Activated CD4-positive, alpha-beta T cell treated with anti-CD3 and anti-CD28 coated beads for 36 hours (primary cell): Measurements from ENCODE around the gene DRP2. TPM values are rescaled to one million over a fixed set of nuclear protein-coding genes. Genes with fewer than 3 reads are reported as not detected.
"Not testable (repeated sequence)": the region's sequence is repeated elsewhere in the genome, so short reads cannot be mapped to it uniquely, and the experiment has no call there.

Source experiments
- ATAC-seq: fragments of 200-7000 bp; cut with Tn5 transposase; one replicate; pipeline ENCODE4 v1.10.0; 2021; ENCODE audit warnings: mild to moderate bottlenecking, moderate library complexity
- CTCF ChIA-PET: fragments of 350-600 bp; sonication (Branson Sonifier 250); formaldehyde crosslinking; loops from one replicate; lab custom pipeline; 2021; ENCODE audit warnings: antibody characterized with exemption; lab: Charles Lee
- POLR2A ChIA-PET: fragments of 350-600 bp; sonication (Branson Sonifier 250); formaldehyde crosslinking; loops from one replicate; lab custom pipeline; 2021; ENCODE audit warnings: antibody characterized with exemption, inconsistent platforms; lab: Charles Lee
- DNase-seq: peaks from one replicate; pipeline ENCODE4 v3.0.0-alpha.2; 2020
- H3K27ac Mint-ChIP-seq: one replicate; pipeline ENCODE4 v1.8.0; 2021; ENCODE audit warnings: mixed read lengths
- H3K27me3 Mint-ChIP-seq: one replicate; pipeline ENCODE4 v1.8.0; 2021; ENCODE audit warnings: mixed read lengths
- H3K36me3 Mint-ChIP-seq: one replicate; pipeline ENCODE4 v1.8.0; 2021; ENCODE audit warnings: low read depth, mixed read lengths
- H3K4me1 Mint-ChIP-seq: one replicate; pipeline ENCODE4 v1.8.0; 2021; ENCODE audit warnings: mixed read lengths
- H3K4me3 Mint-ChIP-seq: one replicate; pipeline ENCODE4 v1.8.0; 2021; ENCODE audit warnings: mild to moderate bottlenecking, moderate library complexity, mixed read lengths
- H3K9me3 Mint-ChIP-seq: one replicate; pipeline ENCODE4 v1.8.0; 2021; ENCODE audit warnings: low read depth, mixed read lengths
- intact Hi-C, 2 experiments: fragments of 100-400 bp; cut with DNase I in 1 of 2; cut with micrococcal nuclease in 1 of 2; formaldehyde crosslinking; loops; one replicate each; pipeline versions ENCODE4 v1.14.2 to v1.15.1; 2022 to 2024; cut with DNase I, micrococcal nuclease
- total RNA-seq, 2 experiments: library from RNA; stranded (reverse); gene quantifications; one replicate each; pipeline ENCODE4 v1.2.3, GENCODE V29; 2021

The DRP2 gene, protein sequence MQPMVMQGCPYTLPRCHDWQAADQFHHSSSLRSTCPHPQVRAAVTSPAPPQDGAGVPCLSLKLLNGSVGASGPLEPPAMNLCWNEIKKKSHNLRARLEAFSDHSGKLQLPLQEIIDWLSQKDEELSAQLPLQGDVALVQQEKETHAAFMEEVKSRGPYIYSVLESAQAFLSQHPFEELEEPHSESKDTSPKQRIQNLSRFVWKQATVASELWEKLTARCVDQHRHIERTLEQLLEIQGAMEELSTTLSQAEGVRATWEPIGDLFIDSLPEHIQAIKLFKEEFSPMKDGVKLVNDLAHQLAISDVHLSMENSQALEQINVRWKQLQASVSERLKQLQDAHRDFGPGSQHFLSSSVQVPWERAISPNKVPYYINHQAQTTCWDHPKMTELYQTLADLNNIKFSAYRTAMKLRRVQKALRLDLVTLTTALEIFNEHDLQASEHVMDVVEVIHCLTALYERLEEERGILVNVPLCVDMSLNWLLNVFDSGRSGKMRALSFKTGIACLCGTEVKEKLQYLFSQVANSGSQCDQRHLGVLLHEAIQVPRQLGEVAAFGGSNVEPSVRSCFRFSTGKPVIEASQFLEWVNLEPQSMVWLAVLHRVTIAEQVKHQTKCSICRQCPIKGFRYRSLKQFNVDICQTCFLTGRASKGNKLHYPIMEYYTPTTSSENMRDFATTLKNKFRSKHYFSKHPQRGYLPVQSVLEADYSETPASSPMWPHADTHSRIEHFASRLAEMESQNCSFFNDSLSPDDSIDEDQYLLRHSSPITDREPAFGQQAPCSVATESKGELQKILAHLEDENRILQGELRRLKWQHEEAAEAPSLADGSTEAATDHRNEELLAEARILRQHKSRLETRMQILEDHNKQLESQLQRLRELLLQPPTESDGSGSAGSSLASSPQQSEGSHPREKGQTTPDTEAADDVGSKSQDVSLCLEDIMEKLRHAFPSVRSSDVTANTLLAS
- total RNA-seq: under 1 TPM; 0.66 to 0.79 TPM

GRCh38 chrX:101219116-101219863, at the start of gene DRP2:
DRP2 (plus strand) TSS chrX:101219786; CDS start chrX:101231648, 11,862 bp downstream.
- intact Hi-C loops: no loop called here
- no peak for DNase-seq
- no peaks in the 10 kb centered on the region for H3K27me3 Mint-ChIP-seq
- CTCF ChIA-PET: no interaction called here
- H3K36me3 Mint-ChIP-seq: no peaks in the 10 kb centered on the region
- POLR2A ChIA-PET: no interaction called here
- no peaks in the 10 kb centered on the region for H3K9me3 Mint-ChIP-seq
- no peak within 1 kb of the TSS for H3K4me3 Mint-ChIP-seq
- H3K27ac Mint-ChIP-seq: no peak within 1 kb of the TSS
- ATAC-seq: no peak
- peaks cover 10% of the 10 kb centered on the region for H3K4me1 Mint-ChIP-seq

DNA sequence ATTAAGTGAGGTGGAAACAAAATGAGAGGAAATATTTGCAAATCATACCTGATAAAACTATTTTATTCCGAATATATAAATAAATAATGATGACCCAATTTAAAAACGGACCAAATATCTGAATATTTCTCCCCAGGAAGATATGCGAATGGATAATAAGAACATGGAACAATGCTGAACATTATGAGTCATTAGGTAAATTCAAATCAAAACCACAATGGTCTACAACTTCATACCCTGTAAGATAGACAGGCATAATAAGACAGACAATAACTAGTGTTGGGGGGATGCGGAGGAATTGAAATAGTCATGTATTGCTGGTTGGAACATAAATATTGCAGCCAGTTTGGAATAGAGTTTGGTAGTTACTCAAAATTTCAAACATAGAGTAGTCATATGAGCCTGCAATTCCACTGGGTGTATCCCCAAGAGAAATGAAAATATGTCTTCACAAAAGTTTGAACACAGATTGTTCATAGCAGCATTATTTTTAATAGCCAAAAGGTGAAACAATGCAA, 47.6 kb upstream of the DRP2 start:
- DNase-seq: no peak
- Mint-ChIP-seq H3K4me3 (no peak overlapping the region), H3K4me1 (peaks cover 2% of the 10 kb centered on the region), H3K27me3 (no peaks in the 10 kb centered on the region), H3K36me3 (no peaks in the 10 kb centered on the region), H3K27ac (no peak overlapping the region), H3K9me3 (no peaks in the 10 kb centered on the region)
- ATAC-seq: no peak
- ChIA-PET POLR2A (no interaction called here), CTCF (no interaction called here)
- intact Hi-C loops: no loop called here

- DNase-seq (no peak), ATAC-seq (no peak)
- Mint-ChIP-seq H3K9me3 (no peaks in the 10 kb centered on the region), H3K27me3 (no peaks in the 10 kb centered on the region), H3K4me3 (no peak overlapping the region), H3K36me3 (no peaks in the 10 kb centered on the region), H3K27ac (no peak overlapping the region), H3K4me1 (peaks cover 2% of the 10 kb centered on the region)
- intact Hi-C loops: no loop called here
- ChIA-PET CTCF (no interaction called here), POLR2A (no interaction called here)
These were observed 43.1 kb upstream of the DRP2 start for GRCh38 chrX:101176439-101176838.

GRCh38 chrX:101184876-101185275, 34.7 kb upstream of the DRP2 start:
- H3K27me3 Mint-ChIP-seq, ATAC-seq, H3K9me3 Mint-ChIP-seq, H3K36me3 Mint-ChIP-seq, POLR2A ChIA-PET, intact Hi-C loops, H3K4me3 Mint-ChIP-seq, H3K4me1 Mint-ChIP-seq, H3K27ac Mint-ChIP-seq, CTCF ChIA-PET, DNase-seq: not testable (repeated sequence)

DNA sequence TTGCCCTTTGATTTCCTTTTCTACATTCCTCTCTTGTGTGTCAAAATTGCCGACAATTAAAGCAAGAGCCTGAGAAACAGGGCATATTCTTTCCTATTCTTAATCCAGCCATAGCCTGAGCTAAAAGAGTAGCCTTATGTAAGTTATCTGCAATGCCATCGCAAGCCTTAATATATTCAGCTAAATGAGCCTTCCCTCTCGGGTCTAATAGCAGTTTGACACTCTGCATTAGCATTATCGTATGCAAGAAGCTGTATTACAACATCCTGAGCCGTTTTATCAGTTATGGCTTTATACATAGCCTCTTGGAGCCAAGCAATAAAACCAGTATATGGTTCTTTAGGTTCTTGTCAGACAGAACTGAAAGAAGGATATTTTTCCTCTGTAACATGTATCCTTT, 31.6 kb upstream of the DRP2 start:
- CTCF ChIA-PET: interaction anchor here (0.6 to 1.2 kb wide), 2 partner anchors 13 to 90 kb away, joined by 3 to 4 read pairs; partner anchors contain the start of gene CENPI
- H3K4me1 Mint-ChIP-seq, H3K4me3 Mint-ChIP-seq, ATAC-seq, DNase-seq, intact Hi-C loops, H3K27ac Mint-ChIP-seq, H3K36me3 Mint-ChIP-seq, H3K9me3 Mint-ChIP-seq, POLR2A ChIA-PET: not testable (repeated sequence)
- H3K27me3 Mint-ChIP-seq: peaks cover 11% of the 10 kb centered on the region

GRCh38 chrX:101190736-101191135, 28.9 kb upstream of the DRP2 start:
- ATAC-seq (no peak), DNase-seq (no peak)
- H3K27me3 Mint-ChIP-seq: peaks cover 11% of the 10 kb centered on the region
- no peak overlapping the region for H3K4me3 Mint-ChIP-seq
- peaks cover 5% of the 10 kb centered on the region for H3K4me1 Mint-ChIP-seq
- intact Hi-C loops: no loop called here
- no peaks in the 10 kb centered on the region for H3K9me3 Mint-ChIP-seq
- no peak overlapping the region for H3K27ac Mint-ChIP-seq
- H3K36me3 Mint-ChIP-seq: no peaks in the 10 kb centered on the region
- POLR2A ChIA-PET: no interaction called here
- CTCF ChIA-PET: interaction anchor here (0.7 kb wide), 1 partner anchor 12 kb away, joined by 3 read pairs; no protein-coding TSS in a partner anchor

- Mint-ChIP-seq H3K27me3 (peaks cover 11% of the 10 kb centered on the region), H3K36me3 (no peaks in the 10 kb centered on the region), H3K4me3 (no peak overlapping the region), H3K27ac (no peak overlapping the region), H3K9me3 (no peaks in the 10 kb centered on the region), H3K4me1 (peaks cover 5% of the 10 kb centered on the region)
- no peak for DNase-seq
- POLR2A ChIA-PET: no interaction called here
- intact Hi-C loops: no loop called here
- no peak for ATAC-seq
- CTCF ChIA-PET: interaction anchor here (0.7 kb wide), 1 partner anchor 13 kb away, joined by 3 read pairs; no protein-coding TSS in a partner anchor
These were observed 28.3 kb upstream of the DRP2 start for GRCh38 chrX:101191217-101191750.

DNA sequence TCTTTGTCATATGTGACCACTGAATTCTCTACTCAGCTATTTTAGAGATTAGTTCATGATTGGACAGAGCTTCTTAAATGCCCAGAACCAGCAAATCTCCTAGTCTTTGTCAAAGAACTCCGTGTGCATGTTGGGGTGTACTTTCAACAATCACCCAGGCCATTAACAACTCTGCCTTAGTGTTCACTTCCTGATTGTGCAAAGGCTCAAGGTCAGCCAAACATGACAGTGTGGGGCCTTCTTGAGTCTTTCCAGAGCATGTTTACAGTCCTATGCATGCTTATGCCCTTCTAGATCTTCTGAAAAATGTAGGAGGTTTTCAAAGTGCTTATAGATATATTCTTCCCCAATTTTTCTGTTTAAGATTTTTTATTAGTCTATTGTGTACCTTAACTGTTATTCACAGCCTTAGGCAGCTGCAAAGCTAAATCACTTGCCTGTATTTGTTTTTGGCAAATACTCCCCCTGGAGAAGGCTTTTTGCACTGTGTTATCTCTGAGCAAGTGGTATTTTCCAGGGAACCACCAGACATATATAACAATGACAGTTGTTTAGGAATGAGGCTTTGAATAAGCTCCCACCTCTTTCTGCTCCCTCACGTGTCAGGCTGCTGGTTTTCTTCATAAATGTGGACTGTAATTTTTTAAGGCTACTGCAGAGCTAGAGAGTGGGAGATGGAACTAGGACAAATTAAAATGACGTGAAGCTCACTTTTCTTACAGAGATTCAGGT, 24.0 kb upstream of the DRP2 start:
- intact Hi-C loops: no loop called here
- CTCF ChIA-PET: interaction anchor here (0.6 to 1.0 kb wide), 2 partner anchors 92 to 510 kb away, joined by 3 to 4 read pairs; no protein-coding TSS in a partner anchor
- Mint-ChIP-seq H3K27me3 (peaks cover 9% of the 10 kb centered on the region), H3K9me3 (no peaks in the 10 kb centered on the region), H3K27ac (no peak overlapping the region), H3K4me1 (no peaks in the 10 kb centered on the region), H3K4me3 (no peak overlapping the region), H3K36me3 (no peaks in the 10 kb centered on the region)
- POLR2A ChIA-PET: no interaction called here
- DNase-seq (no peak), ATAC-seq (no peak)

DNA sequence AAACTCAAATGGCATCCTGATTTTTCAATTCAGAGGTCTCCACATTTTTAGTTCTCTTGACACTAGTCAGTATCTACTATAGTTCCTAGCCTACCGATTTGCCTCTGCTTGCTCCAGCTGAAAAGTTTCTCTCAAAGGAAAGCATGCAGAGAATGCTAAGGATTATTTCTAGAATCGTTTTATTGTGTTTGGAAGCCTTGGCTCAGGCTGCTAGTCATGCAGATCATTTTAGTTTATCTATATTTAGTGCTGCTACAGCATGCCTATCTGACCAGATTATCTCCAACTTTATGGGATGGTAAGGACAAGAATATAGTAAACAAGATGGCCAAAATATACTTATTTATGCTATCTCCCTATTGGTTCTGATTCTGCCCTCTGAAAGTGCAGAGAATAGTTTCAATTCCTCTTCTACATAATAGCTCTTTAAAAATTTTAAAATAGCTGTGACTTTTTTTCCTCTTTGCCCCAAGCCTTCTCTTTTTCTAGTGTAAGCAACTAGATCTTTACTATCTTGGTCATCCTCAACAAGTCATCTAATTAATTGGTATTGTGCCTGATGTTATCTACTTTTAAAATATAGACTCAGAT, 15.7 kb upstream of the DRP2 start:
- intact Hi-C loops: no loop called here

DNA sequence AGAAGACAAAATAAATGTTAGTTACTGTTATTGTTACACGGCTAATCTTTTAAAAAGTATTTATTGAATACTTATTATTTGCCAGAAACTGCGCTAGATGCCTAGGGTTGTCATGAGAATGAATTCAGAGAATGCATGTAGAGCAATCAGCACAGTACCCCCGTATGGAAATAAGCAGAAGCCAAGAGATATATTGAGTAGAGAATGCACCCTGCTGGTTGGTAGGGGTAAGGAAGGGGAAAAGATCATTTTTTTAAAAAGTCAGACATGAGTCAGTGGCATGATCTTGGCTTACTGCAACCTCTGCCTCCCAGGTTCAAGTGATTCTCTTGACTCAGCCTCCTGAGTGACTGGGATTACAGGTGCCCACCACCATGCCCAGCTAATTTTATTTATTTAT, 13.1 kb upstream of the DRP2 start:
- intact Hi-C loops: loop anchor here (2.0 to 5.0 kb wide), 5 partner anchors 81 to 374 kb away; partner anchors contain the start of gene TRMT2B (in 1 of the 2)
- Mint-ChIP-seq H3K27ac (no peak overlapping the region), H3K9me3 (no peaks in the 10 kb centered on the region), H3K4me3 (no peak overlapping the region), H3K4me1 (peaks cover 16% of the 10 kb centered on the region), H3K36me3 (no peaks in the 10 kb centered on the region), H3K27me3 (no peaks in the 10 kb centered on the region)
- DNase-seq: peak; percentile 12
- CTCF ChIA-PET: interaction anchor here (1.0 kb wide), 1 partner anchor 9 kb away, joined by 4 read pairs; no protein-coding TSS in a partner anchor
- ATAC-seq: peak; percentile 83
- POLR2A ChIA-PET: no interaction called here

More for the DNA sequence above, 15.7 kb upstream of the DRP2 start:
- CTCF ChIA-PET: no interaction called here
- DNase-seq (no peak), ATAC-seq (no peak)
- Mint-ChIP-seq H3K27me3 (no peaks in the 10 kb centered on the region), H3K27ac (no peak overlapping the region), H3K36me3 (no peaks in the 10 kb centered on the region), H3K4me1 (peaks cover 12% of the 10 kb centered on the region), H3K4me3 (no peak overlapping the region), H3K9me3 (no peaks in the 10 kb centered on the region)
- POLR2A ChIA-PET: no interaction called here
